HG03097 (cell line): ENCODE results near the gene NAA15.
"Not testable (repeated sequence)": the region's sequence is repeated elsewhere in the genome, so short reads cannot be mapped to it uniquely, and the experiment has no call there.

ENCODE experiments used
- ATAC-seq: cut with Tn5 transposase; IDR thresholded peaks from one replicate; pipeline ENCODE4 v1.9.1; 2021; ENCODE audit not compliant: unreplicated experiment, low FRiP score

NAA15 gene

GRCh38 chr4:139333046-139333445 is 31.7 kb downstream of the NAA15 start:
- no peak for ATAC-seq

- no peak for ATAC-seq
Observed at GRCh38 chr4:139337612-139338011, 36.3 kb downstream of the NAA15 start.

GRCh38 chr4:139361301-139361700 is 60.0 kb downstream of the NAA15 start:
- ATAC-seq, result no peak

- no peak for ATAC-seq
Observed at GRCh38 chr4:139367421-139368090, 66.3 kb downstream of the NAA15 start.

GRCh38 chr4:139368998-139369397 is 67.7 kb downstream of the NAA15 start:
- no peak for ATAC-seq

- no peak for ATAC-seq
Observed at GRCh38 chr4:139374251-139374650, 72.9 kb downstream of the NAA15 start.

GRCh38 chr4:139386421-139386820 is 85.1 kb downstream of the NAA15 start:
- ATAC-seq, result no peak

- ATAC-seq, result no peak
Observed at GRCh38 chr4:139389102-139389501, 87.8 kb downstream of the NAA15 start.

GRCh38 chr4:139389991-139390390 is 88.7 kb downstream of the NAA15 start:
- ATAC-seq, result no peak

GRCh38 chr4:139391731-139392130 is 90.4 kb downstream of the NAA15 start:
- ATAC-seq, result no peak

- ATAC-seq, result no peak
Observed at GRCh38 chr4:139392797-139393196, 91.5 kb downstream of the NAA15 start.

- no peak for ATAC-seq
Observed at GRCh38 chr4:139401368-139401767, 100.1 kb downstream of the NAA15 start.

- no peak for ATAC-seq
Observed at GRCh38 chr4:139402436-139402835, 101.1 kb downstream of the NAA15 start.

GRCh38 chr4:139403462-139403861 is 102.2 kb downstream of the NAA15 start:
- ATAC-seq, result no peak

- no peak for ATAC-seq
Observed at GRCh38 chr4:139410312-139410711, 109.0 kb downstream of the NAA15 start.

- not testable (repeated sequence) for ATAC-seq
Observed at GRCh38 chr4:139414671-139415210, 113.4 kb downstream of the NAA15 start.

GRCh38 chr4:139416073-139416673 is 114.9 kb downstream of the NAA15 start:
- ATAC-seq, result no peak

GRCh38 chr4:139419388-139419914 is 118.1 kb downstream of the NAA15 start:
- peak; percentile 91 for ATAC-seq

GRCh38 chr4:139420652-139421051 is 119.3 kb downstream of the NAA15 start:
- no peak for ATAC-seq

GRCh38 chr4:139436122-139436521 is 134.8 kb downstream of the NAA15 start:
- ATAC-seq, result no peak

- ATAC-seq, result no peak
Observed at GRCh38 chr4:139438141-139438540, 136.8 kb downstream of the NAA15 start.

- ATAC-seq, result no peak
Observed at GRCh38 chr4:139441029-139441428, 139.7 kb downstream of the NAA15 start.
